HG02870 (cell line): ENCODE data around the gene CDH13.

ENCODE experiments used
- ATAC-seq: cut with Tn5 transposase; IDR thresholded peaks from one replicate; pipeline ENCODE4 v1.9.1; 2021; ENCODE audit warnings: mild to moderate bottlenecking, moderate library complexity; ENCODE audit not compliant: unreplicated experiment

CDH13 gene

GRCh38 chr16:83023640-83024039 is 396.9 kb downstream of the CDH13 start:
- no peak for ATAC-seq

- ATAC-seq, result no peak
Measured at GRCh38 chr16:83027973-83028372, 401.2 kb downstream of the CDH13 start.

- no peak for ATAC-seq
Measured at GRCh38 chr16:83029467-83029866, 402.7 kb downstream of the CDH13 start.

- no peak for ATAC-seq
Measured at GRCh38 chr16:83031524-83031923, 404.8 kb downstream of the CDH13 start.

- ATAC-seq, result no peak
Measured at GRCh38 chr16:83037102-83037501, 410.3 kb downstream of the CDH13 start.

GRCh38 chr16:83037884-83038283 is 411.1 kb downstream of the CDH13 start:
- ATAC-seq, result no peak

GRCh38 chr16:83040174-83040573 is 413.4 kb downstream of the CDH13 start:
- no peak for ATAC-seq

- no peak for ATAC-seq
Measured at GRCh38 chr16:83044589-83044988, 417.8 kb downstream of the CDH13 start.

- no peak for ATAC-seq
Measured at GRCh38 chr16:83045790-83046189, 419.0 kb downstream of the CDH13 start.

- no peak for ATAC-seq
Measured at GRCh38 chr16:83046664-83047063, 419.9 kb downstream of the CDH13 start.

- ATAC-seq, result no peak
Measured at GRCh38 chr16:83051451-83051850, 424.7 kb downstream of the CDH13 start.

GRCh38 chr16:83054283-83054682 is 427.5 kb downstream of the CDH13 start:
- ATAC-seq, result no peak

- ATAC-seq, result no peak
Measured at GRCh38 chr16:83058376-83058775, 431.6 kb downstream of the CDH13 start.

GRCh38 chr16:83059237-83059636 is 432.5 kb downstream of the CDH13 start:
- no peak for ATAC-seq

GRCh38 chr16:83066011-83066410 is 439.2 kb downstream of the CDH13 start:
- ATAC-seq, result no peak

GRCh38 chr16:83066881-83067280 is 440.1 kb downstream of the CDH13 start:
- ATAC-seq, result no peak

GRCh38 chr16:83068686-83069085 is 441.9 kb downstream of the CDH13 start:
- ATAC-seq, result no peak

- no peak for ATAC-seq
Measured at GRCh38 chr16:83070416-83071209, 443.8 kb downstream of the CDH13 start.

- ATAC-seq, result no peak
Measured at GRCh38 chr16:83075956-83076355, 449.2 kb downstream of the CDH13 start.

GRCh38 chr16:83083361-83083760 is 456.6 kb downstream of the CDH13 start:
- no peak for ATAC-seq

GRCh38 chr16:83085660-83086059 is 458.9 kb downstream of the CDH13 start:
- ATAC-seq, result no peak

- no peak for ATAC-seq
Measured at GRCh38 chr16:83095941-83096692, 469.3 kb downstream of the CDH13 start.
